ENCODE results near the gene TRIM8. TPM values are rescaled to one million over a fixed set of nuclear protein-coding genes. Genes with fewer than 3 reads are reported as not detected.

Gene TRIM8
- total and polyA plus RNA-seq, 9 of the 15 experiments (the other 6 are each of a cell fraction or from before 2014, with no cell fraction given) = 1.7 to 26.0 (median 9.1) TPM

DNA sequence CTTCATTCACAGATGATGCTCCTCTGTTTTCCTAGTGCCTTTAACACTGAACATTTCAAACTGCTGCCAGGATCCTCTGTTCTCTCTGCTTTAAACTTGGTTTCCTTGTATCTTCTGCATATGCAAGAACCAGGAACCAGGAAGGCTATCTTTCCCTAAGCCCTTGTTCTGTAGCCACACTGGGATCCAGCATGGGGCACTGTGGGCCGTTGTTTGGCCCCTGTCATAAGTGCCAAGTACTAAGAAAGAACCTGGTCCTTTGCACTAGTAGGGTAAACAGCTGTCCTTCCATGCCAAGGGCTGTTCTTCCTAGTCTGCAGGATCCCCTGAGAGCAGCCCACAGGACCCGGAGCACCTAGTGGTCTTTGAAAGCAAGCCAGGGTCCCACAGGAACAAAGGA lies 49.0 kb upstream of the TRIM8 start (continued):
- TF ChIP-seq, protein P1, sequence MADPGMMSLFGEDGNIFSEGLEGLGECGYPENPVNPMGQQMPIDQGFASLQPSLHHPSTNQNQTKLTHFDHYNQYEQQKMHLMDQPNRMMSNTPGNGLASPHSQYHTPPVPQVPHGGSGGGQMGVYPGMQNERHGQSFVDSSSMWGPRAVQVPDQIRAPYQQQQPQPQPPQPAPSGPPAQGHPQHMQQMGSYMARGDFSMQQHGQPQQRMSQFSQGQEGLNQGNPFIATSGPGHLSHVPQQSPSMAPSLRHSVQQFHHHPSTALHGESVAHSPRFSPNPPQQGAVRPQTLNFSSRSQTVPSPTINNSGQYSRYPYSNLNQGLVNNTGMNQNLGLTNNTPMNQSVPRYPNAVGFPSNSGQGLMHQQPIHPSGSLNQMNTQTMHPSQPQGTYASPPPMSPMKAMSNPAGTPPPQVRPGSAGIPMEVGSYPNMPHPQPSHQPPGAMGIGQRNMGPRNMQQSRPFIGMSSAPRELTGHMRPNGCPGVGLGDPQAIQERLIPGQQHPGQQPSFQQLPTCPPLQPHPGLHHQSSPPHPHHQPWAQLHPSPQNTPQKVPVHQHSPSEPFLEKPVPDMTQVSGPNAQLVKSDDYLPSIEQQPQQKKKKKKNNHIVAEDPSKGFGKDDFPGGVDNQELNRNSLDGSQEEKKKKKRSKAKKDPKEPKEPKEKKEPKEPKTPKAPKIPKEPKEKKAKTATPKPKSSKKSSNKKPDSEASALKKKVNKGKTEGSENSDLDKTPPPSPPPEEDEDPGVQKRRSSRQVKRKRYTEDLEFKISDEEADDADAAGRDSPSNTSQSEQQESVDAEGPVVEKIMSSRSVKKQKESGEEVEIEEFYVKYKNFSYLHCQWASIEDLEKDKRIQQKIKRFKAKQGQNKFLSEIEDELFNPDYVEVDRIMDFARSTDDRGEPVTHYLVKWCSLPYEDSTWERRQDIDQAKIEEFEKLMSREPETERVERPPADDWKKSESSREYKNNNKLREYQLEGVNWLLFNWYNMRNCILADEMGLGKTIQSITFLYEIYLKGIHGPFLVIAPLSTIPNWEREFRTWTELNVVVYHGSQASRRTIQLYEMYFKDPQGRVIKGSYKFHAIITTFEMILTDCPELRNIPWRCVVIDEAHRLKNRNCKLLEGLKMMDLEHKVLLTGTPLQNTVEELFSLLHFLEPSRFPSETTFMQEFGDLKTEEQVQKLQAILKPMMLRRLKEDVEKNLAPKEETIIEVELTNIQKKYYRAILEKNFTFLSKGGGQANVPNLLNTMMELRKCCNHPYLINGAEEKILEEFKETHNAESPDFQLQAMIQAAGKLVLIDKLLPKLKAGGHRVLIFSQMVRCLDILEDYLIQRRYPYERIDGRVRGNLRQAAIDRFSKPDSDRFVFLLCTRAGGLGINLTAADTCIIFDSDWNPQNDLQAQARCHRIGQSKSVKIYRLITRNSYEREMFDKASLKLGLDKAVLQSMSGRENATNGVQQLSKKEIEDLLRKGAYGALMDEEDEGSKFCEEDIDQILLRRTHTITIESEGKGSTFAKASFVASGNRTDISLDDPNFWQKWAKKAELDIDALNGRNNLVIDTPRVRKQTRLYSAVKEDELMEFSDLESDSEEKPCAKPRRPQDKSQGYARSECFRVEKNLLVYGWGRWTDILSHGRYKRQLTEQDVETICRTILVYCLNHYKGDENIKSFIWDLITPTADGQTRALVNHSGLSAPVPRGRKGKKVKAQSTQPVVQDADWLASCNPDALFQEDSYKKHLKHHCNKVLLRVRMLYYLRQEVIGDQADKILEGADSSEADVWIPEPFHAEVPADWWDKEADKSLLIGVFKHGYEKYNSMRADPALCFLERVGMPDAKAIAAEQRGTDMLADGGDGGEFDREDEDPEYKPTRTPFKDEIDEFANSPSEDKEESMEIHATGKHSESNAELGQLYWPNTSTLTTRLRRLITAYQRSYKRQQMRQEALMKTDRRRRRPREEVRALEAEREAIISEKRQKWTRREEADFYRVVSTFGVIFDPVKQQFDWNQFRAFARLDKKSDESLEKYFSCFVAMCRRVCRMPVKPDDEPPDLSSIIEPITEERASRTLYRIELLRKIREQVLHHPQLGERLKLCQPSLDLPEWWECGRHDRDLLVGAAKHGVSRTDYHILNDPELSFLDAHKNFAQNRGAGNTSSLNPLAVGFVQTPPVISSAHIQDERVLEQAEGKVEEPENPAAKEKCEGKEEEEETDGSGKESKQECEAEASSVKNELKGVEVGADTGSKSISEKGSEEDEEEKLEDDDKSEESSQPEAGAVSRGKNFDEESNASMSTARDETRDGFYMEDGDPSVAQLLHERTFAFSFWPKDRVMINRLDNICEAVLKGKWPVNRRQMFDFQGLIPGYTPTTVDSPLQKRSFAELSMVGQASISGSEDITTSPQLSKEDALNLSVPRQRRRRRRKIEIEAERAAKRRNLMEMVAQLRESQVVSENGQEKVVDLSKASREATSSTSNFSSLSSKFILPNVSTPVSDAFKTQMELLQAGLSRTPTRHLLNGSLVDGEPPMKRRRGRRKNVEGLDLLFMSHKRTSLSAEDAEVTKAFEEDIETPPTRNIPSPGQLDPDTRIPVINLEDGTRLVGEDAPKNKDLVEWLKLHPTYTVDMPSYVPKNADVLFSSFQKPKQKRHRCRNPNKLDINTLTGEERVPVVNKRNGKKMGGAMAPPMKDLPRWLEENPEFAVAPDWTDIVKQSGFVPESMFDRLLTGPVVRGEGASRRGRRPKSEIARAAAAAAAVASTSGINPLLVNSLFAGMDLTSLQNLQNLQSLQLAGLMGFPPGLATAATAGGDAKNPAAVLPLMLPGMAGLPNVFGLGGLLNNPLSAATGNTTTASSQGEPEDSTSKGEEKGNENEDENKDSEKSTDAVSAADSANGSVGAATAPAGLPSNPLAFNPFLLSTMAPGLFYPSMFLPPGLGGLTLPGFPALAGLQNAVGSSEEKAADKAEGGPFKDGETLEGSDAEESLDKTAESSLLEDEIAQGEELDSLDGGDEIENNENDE (IDR thresholded peaks at IDR 0.05; ENCODE audit: low read depth, low read length) = no peak
- TF ChIP-seq ZNF274 (IDR thresholded peaks at IDR 0.05; ENCODE audit: borderline replicate concordance, low read depth, low read length) (no peak), KDM4B (IDR thresholded peaks at IDR 0.05; ENCODE audit: borderline replicate concordance in 2 of 2, low read depth in 1 of 2) (no peak), SMAD3 (CRISPR knock-in tag; conservative IDR thresholded peaks at IDR 0.05) (no peak), MEF2A (IDR thresholded peaks at IDR 0.05; ENCODE audit: control insufficient read depth, low read depth, low read length) (no peak), PTBP1 (IDR thresholded peaks at IDR 0.05; ENCODE audit: low read depth, low read length) (no peak), PTRF (tag; IDR thresholded peaks at IDR 0.05) (no peak), ZKSCAN8 (CRISPR knock-in tag; IDR thresholded peaks at IDR 0.05) (no peak)
